Measurements from ENCODE around the gene PLEKHM3. TPM values are rescaled to one million over a fixed set of nuclear protein-coding genes. Genes with fewer than 3 reads are reported as not detected.

The PLEKHM3 gene
- total and polyA plus RNA-seq, 2 experiments from 2014 or later, result 3.9 to 8.8 TPM

GRCh38 chr2:208037564-208038487 lies 12.5 kb upstream of the PLEKHM3 start:
- no peaks in the 10 kb centered on the region for H4K20me1 ChIP-seq (replicated peaks; ENCODE audit: insufficient read depth)
- H2AFZ ChIP-seq, result 0 out of 2 replicates have a peak overlapping the region, but pooled peaks have one; percentile 9
- Mint-ChIP-seq H3K36me3 (ENCODE audit: low read depth) (0 out of 3 replicates have a peak, but pooled peaks cover 2% of the 10 kb centered on the region), H3K4me3 (no peak overlapping the region), H3K4me1 (peaks cover 11% of the 10 kb centered on the region), H3K27me3 (ENCODE audit: insufficient read depth, low read depth, poor library complexity) (peaks cover 2% of the 10 kb centered on the region), H3K27ac (no peak overlapping the region), H3K9me3 (peaks cover 7% of the 10 kb centered on the region; the same call in 2 of the 3 replicates)
- TF ChIP-seq EZH2 (IDR thresholded peaks at IDR 0.05; ENCODE audit: low read depth, unreplicated experiment), result no peak
- no peak for TF ChIP-seq STAT1 (IDR thresholded peaks at IDR 0.05; ENCODE audit: unreplicated experiment)
- TF ChIP-seq NANOG (IDR thresholded peaks at IDR 0.05; ENCODE audit: borderline replicate concordance), result no peak
- no peak for TF ChIP-seq EZH2phosphoT487 (IDR thresholded peaks at IDR 0.05; ENCODE audit: unreplicated experiment)
- TF ChIP-seq, protein P1, sequence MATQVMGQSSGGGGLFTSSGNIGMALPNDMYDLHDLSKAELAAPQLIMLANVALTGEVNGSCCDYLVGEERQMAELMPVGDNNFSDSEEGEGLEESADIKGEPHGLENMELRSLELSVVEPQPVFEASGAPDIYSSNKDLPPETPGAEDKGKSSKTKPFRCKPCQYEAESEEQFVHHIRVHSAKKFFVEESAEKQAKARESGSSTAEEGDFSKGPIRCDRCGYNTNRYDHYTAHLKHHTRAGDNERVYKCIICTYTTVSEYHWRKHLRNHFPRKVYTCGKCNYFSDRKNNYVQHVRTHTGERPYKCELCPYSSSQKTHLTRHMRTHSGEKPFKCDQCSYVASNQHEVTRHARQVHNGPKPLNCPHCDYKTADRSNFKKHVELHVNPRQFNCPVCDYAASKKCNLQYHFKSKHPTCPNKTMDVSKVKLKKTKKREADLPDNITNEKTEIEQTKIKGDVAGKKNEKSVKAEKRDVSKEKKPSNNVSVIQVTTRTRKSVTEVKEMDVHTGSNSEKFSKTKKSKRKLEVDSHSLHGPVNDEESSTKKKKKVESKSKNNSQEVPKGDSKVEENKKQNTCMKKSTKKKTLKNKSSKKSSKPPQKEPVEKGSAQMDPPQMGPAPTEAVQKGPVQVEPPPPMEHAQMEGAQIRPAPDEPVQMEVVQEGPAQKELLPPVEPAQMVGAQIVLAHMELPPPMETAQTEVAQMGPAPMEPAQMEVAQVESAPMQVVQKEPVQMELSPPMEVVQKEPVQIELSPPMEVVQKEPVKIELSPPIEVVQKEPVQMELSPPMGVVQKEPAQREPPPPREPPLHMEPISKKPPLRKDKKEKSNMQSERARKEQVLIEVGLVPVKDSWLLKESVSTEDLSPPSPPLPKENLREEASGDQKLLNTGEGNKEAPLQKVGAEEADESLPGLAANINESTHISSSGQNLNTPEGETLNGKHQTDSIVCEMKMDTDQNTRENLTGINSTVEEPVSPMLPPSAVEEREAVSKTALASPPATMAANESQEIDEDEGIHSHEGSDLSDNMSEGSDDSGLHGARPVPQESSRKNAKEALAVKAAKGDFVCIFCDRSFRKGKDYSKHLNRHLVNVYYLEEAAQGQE (IDR thresholded peaks at IDR 0.05; ENCODE audit: unreplicated experiment), result no peak
- TF ChIP-seq, protein P2, sequence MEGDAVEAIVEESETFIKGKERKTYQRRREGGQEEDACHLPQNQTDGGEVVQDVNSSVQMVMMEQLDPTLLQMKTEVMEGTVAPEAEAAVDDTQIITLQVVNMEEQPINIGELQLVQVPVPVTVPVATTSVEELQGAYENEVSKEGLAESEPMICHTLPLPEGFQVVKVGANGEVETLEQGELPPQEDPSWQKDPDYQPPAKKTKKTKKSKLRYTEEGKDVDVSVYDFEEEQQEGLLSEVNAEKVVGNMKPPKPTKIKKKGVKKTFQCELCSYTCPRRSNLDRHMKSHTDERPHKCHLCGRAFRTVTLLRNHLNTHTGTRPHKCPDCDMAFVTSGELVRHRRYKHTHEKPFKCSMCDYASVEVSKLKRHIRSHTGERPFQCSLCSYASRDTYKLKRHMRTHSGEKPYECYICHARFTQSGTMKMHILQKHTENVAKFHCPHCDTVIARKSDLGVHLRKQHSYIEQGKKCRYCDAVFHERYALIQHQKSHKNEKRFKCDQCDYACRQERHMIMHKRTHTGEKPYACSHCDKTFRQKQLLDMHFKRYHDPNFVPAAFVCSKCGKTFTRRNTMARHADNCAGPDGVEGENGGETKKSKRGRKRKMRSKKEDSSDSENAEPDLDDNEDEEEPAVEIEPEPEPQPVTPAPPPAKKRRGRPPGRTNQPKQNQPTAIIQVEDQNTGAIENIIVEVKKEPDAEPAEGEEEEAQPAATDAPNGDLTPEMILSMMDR (conservative IDR thresholded peaks at IDR 0.05; ENCODE audit: low read depth in 2 of 2), result no peak
- no peak for TF ChIP-seq POLR2AphosphoS5 (IDR thresholded peaks at IDR 0.05; ENCODE audit: low read depth)
- TF ChIP-seq JUNB (IDR thresholded peaks at IDR 0.05; ENCODE audit: unreplicated experiment), result no peak
- TF ChIP-seq, protein P3, sequence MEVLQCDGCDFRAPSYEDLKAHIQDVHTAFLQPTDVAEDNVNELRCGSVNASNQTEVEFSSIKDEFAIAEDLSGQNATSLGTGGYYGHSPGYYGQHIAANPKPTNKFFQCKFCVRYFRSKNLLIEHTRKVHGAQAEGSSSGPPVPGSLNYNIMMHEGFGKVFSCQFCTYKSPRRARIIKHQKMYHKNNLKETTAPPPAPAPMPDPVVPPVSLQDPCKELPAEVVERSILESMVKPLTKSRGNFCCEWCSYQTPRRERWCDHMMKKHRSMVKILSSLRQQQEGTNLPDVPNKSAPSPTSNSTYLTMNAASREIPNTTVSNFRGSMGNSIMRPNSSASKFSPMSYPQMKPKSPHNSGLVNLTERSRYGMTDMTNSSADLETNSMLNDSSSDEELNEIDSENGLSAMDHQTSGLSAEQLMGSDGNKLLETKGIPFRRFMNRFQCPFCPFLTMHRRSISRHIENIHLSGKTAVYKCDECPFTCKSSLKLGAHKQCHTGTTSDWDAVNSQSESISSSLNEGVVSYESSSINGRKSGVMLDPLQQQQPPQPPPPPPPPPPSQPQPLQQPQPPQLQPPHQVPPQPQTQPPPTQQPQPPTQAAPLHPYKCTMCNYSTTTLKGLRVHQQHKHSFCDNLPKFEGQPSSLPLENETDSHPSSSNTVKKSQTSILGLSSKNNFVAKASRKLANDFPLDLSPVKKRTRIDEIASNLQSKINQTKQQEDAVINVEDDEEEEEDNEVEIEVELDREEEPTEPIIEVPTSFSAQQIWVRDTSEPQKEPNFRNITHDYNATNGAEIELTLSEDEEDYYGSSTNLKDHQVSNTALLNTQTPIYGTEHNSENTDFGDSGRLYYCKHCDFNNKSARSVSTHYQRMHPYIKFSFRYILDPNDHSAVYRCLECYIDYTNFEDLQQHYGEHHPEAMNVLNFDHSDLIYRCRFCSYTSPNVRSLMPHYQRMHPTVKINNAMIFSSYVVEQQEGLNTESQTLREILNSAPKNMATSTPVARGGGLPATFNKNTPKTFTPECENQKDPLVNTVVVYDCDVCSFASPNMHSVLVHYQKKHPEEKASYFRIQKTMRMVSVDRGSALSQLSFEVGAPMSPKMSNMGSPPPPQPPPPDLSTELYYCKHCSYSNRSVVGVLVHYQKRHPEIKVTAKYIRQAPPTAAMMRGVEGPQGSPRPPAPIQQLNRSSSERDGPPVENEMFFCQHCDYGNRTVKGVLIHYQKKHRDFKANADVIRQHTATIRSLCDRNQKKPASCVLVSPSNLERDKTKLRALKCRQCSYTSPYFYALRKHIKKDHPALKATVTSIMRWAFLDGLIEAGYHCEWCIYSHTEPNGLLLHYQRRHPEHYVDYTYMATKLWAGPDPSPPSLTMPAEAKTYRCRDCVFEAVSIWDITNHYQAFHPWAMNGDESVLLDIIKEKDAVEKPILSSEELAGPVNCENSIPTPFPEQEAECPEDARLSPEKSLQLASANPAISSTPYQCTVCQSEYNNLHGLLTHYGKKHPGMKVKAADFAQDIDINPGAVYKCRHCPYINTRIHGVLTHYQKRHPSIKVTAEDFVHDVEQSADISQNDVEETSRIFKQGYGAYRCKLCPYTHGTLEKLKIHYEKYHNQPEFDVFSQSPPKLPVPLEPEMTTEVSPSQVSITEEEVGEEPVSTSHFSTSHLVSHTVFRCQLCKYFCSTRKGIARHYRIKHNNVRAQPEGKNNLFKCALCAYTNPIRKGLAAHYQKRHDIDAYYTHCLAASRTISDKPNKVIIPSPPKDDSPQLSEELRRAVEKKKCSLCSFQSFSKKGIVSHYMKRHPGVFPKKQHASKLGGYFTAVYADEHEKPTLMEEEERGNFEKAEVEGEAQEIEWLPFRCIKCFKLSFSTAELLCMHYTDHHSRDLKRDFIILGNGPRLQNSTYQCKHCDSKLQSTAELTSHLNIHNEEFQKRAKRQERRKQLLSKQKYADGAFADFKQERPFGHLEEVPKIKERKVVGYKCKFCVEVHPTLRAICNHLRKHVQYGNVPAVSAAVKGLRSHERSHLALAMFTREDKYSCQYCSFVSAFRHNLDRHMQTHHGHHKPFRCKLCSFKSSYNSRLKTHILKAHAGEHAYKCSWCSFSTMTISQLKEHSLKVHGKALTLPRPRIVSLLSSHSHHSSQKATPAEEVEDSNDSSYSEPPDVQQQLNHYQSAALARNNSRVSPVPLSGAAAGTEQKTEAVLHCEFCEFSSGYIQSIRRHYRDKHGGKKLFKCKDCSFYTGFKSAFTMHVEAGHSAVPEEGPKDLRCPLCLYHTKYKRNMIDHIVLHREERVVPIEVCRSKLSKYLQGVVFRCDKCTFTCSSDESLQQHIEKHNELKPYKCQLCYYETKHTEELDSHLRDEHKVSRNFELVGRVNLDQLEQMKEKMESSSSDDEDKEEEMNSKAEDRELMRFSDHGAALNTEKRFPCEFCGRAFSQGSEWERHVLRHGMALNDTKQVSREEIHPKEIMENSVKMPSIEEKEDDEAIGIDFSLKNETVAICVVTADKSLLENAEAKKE (CRISPR knock-in tag; IDR thresholded peaks at IDR 0.05), result no peak
- H3K4me1 ChIP-seq (ENCODE audit: insufficient read depth), result peaks cover 2% of the 10 kb centered on the region
- DNase-seq (ENCODE audit: low spot score), result no peak
- H3K4me3 ChIP-seq, result no peak overlapping the region
- no peaks in the 10 kb centered on the region for H3K79me2 ChIP-seq (replicated peaks; ENCODE audit: insufficient read depth)
- no peak for ATAC-seq
- H3K4me2 ChIP-seq, result no peak overlapping the region
- H3K36me3 ChIP-seq (ENCODE audit: insufficient read depth), result no peaks in the 10 kb centered on the region
- no peaks in the 10 kb centered on the region for H3K9me2 ChIP-seq (ENCODE audit: insufficient read depth)
- H3K27ac ChIP-seq (ENCODE audit: low read depth), result no peak overlapping the region
- no peaks in the 10 kb centered on the region for H3K27me3 ChIP-seq (ENCODE audit: insufficient read depth)
- H3F3A ChIP-seq (replicated peaks; ENCODE audit: low read depth), result no peaks in the 10 kb centered on the region

Data from GM23338 (cell line).